Measurements from ENCODE around the gene BCORL1.

DNA sequence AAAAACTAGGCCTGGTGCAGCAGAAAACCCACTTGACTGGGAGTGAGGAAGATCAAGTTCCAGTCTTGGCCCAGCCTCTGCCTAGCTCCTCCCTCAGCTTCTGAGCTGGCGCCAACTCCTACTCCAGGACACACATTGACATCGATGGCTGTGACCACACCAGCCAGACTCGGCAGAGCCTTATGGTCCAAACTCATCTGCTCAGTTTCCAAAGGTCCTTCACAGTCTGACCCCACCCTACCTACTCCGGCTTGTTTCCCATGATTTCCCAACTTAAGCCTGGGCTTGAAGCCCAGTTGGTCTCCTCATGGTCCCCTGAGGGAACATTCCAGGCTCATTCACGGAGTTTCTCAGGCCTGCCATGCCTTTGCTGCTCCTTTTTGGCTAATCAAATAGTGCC lies 117.7 kb downstream of the BCORL1 start:
- TF ChIP-seq, protein P1, sequence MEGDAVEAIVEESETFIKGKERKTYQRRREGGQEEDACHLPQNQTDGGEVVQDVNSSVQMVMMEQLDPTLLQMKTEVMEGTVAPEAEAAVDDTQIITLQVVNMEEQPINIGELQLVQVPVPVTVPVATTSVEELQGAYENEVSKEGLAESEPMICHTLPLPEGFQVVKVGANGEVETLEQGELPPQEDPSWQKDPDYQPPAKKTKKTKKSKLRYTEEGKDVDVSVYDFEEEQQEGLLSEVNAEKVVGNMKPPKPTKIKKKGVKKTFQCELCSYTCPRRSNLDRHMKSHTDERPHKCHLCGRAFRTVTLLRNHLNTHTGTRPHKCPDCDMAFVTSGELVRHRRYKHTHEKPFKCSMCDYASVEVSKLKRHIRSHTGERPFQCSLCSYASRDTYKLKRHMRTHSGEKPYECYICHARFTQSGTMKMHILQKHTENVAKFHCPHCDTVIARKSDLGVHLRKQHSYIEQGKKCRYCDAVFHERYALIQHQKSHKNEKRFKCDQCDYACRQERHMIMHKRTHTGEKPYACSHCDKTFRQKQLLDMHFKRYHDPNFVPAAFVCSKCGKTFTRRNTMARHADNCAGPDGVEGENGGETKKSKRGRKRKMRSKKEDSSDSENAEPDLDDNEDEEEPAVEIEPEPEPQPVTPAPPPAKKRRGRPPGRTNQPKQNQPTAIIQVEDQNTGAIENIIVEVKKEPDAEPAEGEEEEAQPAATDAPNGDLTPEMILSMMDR (IDR thresholded peaks at IDR 0.05; ENCODE audit: insufficient read depth, low read length) = no peak
- no peak for TF ChIP-seq SPI1 (IDR thresholded peaks at IDR 0.05; ENCODE audit: borderline replicate concordance, low read depth)
